GM19328 (cell line): ENCODE data around the gene RAD51C.
"Not testable (repeated sequence)": the region's sequence is repeated elsewhere in the genome, so short reads cannot be mapped to it uniquely, and the experiment has no call there.

ENCODE experiments used
- ATAC-seq: cut with Tn5 transposase; IDR thresholded peaks from one replicate; pipeline ENCODE4 v1.9.1; 2021; ENCODE audit warnings: mild to moderate bottlenecking, moderate library complexity; ENCODE audit not compliant: unreplicated experiment

RAD51C gene

DNA sequence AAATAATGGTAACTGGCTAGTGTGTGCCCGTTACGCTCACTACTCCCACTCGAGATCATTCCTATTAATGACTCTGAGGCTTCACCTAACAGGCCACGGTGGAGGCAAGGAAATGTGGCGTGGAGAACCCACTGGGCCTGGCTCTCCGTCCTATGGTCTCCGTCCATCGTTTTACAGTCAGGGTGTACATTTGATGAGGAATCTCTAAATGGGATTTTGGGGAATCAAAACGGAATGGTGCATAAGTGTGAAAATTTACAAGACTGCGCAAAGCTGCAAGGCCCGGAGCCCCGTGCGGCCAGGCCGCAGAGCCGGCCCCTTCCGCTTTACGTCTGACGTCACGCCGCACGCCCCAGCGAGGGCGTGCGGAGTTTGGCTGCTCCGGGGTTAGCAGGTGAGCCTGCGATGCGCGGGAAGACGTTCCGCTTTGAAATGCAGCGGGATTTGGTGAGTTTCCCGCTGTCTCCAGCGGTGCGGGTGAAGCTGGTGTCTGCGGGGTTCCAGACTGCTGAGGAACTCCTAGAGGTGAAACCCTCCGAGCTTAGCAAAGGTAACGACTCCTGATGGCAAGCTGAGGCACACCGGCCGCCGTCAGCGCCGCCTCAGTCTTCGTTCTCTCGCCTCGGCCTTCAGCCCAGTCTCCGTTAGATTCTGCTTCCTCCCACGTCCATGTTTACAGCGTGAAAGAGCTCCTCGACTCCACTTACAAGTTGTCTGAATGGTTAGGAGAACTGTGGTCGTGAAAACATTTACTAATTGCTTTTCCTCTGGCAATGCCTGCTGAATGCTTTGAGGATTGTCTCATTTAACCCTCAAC lies at the start of gene RAD51C:
Gene RAD51C, plus strand, starts transcription at position 364 of the 817 bp plus-strand sequence. Its CDS starts 42 bp downstream, at position 406.
- ATAC-seq = peak; percentile 97

DNA sequence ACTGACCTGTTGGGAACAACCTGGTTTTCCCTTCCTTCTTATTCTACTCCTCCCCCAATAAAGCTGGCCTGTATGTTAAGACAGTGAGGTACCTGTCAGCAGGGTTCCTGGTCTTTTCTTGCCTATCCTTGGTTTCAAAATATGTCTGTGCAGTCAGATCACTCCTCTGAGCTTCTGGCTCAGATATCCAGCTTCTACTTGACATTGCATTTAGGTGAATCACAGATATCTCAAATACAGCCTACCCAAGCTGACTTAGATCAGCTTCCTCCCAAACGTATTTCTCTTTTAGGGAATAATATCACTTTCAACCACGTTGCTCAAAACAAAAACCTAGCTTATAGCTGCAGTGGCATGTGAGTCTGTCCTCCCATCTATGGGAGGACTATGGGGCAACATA lies 49.3 kb upstream of the RAD51C start:
- no peak for ATAC-seq

DNA sequence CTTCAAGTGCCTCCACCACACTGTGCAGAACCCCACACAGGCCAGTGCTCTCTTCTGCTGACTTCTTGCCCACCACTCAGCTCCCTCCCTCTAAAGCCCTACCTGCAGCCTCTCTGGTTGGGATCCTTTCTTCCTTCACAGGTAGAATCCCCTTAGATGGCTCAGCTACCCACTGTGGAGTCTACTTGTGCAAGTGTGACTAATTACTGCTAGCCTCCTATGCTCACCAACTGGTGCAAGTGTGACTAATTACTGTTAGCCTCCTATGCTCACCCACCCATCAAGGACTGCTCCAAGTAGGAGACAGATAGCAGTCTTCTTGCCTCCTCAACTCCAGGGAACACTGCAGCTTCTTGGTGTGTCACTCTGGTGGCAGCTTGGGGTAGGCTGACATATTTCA lies 44.2 kb upstream of the RAD51C start:
- ATAC-seq = no peak

DNA sequence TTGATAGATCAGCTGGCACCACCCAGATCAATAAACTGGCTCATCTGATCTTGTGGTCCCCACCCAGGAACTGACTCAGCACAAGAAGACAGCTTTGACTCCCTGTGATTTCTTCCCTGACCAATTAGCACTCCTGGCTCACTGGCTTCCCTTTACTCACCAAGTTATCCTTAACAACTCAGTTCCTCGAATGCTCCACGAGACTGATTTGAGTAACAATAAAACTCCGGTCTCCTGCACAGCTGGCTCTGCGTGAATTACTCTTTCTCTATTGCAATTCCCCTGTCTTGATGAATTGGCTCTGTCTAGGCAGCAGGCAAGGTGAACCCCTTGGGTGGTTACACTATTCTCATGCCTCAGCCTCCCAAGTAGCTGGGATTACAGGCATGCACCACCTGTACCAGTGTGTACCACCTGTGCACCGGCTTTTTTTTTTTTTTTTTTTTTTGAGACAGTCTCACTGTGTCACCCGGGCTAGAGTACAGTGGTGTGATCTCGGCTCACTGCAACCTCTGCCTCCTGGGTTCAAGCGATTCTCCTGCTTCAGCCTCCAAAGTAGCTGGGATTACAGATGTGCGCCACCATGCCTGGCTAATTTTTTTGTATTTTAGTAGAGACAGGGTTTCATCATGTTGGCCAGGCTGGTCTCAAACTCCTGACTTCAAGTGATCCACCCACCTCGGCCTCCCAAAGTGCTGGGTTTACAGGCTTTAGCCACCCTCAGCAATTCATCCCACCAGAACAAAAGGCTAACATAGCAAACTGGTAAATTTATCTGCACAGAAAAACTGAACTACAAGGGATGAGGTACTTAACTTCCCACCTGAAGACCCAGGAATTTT lies 34.2 kb upstream of the RAD51C start:
- not testable (repeated sequence) for ATAC-seq

DNA sequence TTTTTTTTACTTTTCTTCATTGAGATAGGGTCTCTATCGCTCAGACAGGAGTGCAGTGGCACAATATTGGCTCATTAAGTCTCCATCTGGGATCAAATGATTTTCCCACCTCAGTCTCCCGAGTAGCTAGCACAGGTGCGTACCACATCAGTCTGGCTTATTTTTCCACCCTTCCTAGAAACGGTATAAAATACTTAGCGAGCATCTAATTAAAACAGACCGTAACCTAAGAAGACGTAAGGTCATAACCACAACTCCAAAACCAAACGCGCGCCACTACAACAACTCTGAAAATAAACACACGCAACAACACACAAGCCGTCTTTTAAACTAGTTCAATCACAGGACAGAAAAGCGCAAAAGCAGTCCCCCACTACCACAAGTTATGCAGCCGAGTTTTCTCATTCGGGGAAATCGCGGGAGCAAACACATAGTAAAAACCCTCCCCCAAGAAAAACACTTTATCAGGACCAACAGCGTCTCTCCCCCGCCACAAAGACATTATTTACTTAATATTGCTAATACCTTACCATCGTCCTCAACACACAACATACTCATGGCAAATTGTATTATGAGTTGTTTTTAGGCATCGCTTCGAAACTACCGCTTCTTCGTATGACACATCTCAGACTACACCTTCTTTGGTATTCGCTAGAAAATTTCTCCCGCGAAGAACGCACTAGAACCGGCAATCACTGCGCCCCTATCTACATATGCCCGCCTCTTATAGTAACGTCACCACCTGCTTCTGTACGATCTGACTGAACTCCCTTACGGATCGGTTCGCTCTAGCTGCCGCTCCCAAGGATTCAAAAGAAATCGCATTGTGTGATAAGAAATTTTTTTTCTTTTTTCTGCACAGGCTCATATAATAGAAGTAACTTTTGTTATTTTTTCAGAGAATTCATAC lies 33.3 kb upstream of the RAD51C start:
- peak; percentile 57 for ATAC-seq

DNA sequence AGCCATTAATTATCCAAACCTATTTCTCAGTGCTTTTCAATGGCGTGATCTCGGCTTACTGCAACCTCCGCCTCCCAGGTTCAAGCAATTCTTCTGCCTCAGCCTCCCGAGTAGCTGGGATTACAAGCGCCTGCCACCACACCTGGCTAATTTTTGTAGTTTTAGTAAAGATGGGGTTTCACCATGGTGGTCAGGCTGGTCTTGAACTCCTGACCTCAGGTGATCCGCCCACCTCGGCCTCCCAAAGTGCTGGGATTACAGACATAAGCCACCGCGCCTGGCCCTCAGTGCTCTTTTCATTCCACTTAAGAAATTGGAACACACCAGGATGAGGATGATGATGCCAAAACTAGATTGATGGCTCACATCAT lies 32.7 kb upstream of the RAD51C start:
- ATAC-seq = not testable (repeated sequence)

DNA sequence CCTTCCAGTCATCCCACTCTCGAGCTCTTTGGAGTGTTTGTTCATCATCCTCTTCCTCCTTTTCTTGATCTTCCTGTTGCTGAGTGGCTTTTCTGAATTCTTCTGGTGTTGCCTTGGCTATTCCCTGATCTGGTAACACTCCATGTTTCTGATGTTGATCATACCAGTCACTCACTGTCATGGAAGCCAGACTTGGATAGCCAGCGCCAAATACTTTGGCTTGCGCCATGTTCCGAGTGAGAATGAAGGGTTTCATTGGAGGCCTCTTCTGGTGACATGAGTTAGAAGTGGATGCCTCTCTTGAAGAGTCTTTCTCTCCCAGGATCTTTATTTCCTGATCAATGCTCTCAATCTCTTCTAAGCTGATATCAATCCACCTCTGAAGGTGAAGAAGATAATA lies 31.8 kb upstream of the RAD51C start:
- no peak for ATAC-seq

DNA sequence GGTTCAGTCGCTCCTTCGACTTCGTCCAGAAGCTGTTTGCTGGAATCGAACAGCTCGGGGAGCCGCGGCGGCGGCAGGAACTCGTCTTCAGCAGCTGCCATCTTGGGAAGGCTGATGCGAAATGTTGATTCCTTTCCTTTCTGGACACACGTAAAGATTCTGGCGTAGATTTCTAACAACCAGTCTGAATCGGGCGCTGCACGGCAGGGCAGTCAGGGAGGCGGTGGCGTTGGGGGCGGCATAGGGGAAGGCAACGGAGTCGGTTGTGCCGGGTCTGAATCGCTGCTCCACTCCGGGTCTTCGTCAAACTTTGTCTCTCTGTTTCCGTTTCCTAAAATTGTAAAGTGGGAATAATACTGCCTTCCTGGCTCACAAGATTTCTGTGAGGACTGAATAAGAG lies 30.9 kb upstream of the RAD51C start:
- ATAC-seq = no peak

DNA sequence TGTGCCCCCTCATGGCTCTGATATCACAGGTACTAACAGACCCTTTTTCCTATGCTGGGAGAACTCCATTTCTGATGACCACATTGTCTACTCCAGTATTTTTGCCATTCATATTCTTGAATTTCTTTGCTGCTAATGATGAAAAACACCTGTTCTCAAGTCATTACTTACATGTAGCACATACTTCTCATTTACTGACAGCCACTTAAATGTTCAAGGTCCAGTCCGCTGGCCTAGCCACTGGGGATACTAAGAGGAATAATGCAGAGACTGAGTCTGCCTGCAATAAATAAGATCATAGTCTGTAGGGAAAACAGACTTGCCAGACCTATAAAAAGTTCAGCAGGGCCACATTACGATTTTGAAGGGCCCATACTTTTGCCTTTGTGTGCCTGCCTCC lies 28.1 kb upstream of the RAD51C start:
- no peak for ATAC-seq

DNA sequence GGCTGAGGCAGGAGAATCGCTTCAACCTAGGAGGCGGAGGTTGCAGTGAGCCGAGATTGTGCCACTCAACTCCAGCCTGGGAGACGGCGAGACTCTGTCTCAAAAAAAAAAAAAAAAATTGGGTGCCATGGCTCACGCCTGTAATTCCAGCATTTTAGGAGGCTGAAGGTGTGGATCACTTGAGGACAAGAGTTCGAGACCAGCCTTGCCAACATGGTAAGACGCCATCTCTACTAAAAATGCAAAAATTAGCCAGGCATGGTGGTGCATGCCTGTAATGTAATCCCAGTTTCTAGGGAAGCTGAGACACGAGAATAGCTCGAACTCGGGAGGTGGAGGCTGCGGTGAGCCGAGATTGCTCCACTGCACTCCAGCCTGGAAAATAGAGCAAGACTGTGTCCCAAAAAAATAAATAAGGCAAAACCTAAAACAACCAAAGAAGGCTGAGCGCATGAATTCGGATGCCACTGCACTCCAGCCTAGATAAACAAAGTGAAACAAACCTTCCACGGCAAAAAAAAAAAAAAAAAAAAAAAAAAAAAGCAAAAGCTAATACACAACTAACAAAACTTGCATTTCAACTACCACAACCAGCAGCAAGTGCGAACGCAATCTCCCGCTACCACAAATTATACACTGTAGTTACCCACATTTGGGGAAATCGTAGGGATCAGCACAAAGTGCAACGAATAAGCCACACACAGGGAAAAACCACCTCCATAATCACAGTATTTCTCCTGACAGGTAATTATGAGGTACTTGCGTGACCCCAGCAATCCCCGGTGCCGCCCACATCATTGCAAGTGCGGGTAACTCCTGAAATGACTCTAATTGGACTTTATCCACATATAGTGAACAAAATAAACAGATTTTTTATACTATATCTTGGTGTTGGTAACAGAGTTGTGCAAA lies 26.2 kb upstream of the RAD51C start:
- no peak for ATAC-seq

DNA sequence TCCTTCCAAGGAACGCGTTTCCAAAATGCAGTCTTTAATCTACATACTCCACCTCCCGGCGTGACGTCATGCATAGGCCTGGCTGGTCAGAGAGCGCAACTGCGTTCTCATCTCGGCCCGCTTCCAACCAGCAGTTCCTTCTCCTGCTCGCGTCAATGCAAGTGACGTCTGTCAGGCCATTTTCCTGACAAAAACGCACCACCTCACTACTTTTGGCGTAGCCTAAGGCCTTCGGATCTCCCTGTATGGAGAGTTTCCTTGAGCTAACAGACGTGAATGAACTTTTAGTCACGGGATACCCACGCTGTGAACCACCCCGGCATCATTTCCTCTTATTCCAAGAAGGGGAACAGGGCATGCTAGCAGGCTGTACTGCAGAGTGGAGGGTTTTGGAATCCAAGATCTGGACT lies 25.5 kb upstream of the RAD51C start:
- ATAC-seq = no peak

DNA sequence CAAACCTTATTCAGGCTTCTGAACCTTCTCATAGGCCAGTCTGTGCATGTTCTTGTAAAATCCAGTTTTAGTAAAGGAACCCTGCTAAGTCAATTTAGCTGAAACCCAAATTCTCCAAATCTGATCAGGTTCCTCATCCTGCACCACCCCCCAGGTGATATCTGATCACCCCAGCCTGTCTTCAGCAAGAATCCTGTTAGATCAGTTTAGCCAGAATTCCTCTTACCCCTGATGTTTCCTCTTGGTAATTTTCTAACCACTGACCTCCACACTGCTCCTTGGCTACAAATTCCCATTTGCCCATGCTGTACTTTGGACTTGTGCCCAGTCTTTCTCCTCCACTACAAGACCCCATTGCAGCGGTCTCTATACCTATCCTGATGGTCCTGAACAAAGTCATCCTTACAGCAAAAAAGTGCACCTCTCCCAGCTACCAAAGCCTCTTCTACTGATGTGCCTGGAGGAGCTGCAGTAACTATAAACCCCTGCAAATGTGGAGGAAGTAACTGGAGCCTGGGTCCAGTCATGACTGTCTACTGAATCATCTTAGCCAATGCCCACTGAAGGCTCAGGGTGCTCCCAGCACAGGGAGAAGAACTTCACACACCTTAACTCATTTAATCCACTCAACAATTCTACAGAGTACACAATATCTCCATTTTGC lies 24.3 kb upstream of the RAD51C start:
- ATAC-seq = no peak

DNA sequence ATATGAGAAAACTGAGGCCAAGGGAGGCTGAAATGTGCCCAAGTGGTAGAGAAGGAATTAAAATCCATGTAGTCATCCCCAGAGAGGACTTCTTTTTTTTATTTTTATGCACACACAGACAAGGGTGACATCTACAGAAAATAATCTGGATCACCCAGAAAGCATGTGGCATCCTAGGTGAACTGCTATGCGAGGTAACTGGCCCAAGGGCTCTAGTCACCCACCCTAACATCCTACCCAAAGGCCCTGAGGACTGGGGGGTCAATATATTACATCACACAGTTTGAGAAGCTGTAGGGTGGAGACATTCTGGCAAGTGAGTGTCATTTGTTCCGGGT lies 23.8 kb upstream of the RAD51C start:
- ATAC-seq = no peak

DNA sequence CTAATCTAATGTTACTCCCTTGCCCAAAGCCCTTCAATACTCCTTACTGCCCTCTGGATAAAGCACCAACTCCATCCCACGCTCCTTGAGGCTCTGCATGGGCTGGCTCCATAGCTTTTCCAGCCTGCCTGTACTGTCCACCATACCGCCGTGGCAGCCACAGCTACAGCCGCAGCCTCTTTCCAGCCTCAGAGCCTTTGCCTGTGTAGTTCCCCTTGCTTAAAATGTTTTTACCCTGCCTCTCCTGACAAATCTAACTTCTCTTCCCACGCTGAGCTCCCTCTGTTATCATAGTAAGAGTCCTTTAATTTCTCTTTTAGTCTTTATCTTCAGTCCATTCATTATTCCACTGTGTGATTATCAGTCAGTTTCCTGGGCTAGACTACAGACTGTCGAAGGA lies 22.5 kb upstream of the RAD51C start:
- no peak for ATAC-seq

DNA sequence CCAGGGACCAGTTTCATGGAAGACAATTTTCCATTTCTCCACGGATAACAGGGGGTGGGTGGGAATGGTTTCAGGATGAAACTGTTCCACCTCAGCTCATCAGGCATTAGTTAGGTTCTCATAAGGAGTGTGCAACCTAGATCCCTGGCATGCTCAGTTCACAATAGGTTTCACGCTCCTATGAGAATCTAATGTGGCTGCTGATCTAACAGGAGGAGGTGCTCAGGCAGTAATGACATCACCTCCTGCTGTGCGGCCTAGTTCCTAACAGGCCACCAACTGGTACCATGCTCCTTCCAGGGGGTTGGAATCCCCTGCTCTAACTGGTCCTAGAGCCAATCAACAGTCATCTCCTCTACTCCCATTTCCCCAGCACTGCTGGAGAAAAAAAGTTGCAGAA lies 20.4 kb upstream of the RAD51C start:
- no peak for ATAC-seq

DNA sequence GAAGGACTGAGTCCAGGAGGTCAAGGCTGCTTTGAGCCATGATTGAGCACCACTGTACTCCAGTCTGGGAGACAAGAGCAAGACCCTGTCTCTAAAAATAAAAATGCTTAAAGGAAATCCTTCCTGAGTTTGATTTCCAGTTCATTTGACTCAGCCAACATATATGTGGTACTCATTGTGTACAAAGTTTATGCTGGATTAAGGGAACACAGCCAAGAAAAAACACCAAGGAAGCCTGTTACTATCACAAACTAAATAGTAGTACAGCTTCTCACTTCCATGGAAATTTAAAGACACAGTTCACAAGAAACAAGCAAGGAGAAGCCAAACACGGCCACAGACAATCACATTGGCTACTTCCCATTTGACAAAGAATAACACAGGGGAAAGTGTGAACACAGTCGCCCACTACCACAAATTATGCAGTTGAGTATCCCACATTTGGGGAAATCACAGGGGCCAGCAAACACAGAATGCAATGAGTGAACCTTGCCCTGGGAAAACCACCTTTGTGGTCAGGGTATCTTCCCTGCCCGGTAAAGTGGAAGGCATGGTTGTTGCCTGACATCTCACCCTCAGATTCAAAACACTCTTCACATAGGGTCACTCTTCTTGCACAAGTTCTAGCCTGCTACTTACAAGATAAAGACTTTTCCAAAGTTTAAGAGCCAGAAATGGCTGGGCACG lies 15.1 kb upstream of the RAD51C start:
- no peak for ATAC-seq

DNA sequence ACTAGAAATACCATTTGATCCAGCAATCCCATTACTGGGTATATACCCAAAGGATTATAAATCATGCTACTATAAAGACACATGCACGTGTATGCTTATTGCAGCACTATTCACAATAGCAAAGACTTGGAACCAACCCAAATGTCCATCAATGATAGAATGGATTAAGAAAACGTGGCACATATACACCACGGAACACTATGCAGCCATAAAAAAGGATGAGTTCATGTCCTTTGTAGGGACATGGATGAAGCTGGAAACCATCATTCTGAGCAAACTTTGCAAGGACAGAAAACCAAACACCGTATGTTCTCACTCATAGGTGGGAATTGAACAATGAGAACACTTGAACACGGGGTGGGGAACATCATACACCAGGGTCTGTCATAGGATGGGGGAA lies 14.1 kb upstream of the RAD51C start:
- ATAC-seq = not testable (repeated sequence)

DNA sequence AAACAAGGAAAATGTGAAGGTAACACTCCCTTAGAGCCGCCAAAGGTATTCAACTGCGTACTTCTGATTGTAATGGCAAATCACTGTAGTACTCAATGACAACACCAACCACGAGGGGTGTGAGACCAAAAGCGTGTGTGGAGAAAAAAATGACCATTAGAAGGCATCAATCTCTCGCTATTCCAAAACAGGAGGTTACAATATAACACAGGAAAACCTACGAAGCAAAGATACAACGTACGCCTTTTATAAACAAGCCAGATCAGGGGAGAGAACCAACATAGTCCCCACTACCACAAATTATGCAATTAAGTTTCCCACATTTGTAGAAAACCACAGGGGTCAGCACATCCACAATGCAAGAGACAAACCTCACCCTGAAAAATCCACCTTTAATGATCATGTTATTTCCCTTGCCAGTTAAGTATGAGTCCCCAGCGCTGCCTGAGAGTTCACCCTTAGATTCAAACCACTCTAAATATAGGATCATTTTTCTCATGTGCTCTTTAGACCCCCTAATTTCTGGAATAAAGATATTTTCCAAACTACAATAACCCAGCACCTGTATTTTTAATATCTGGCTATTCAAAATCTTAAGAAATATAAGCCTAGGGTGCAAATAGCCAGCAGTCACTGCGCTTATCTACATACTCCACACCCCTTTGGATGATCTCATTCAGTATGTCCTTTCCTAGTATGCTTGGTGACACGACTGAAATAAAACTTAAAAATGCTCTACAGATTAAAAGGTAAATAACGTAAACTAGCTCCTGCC lies 13.0 kb upstream of the RAD51C start:
- ATAC-seq = no peak
